ENCODE results near the gene NOL9. TPM values are rescaled to one million over a fixed set of nuclear protein-coding genes. Genes with fewer than 3 reads are reported as not detected.
A peak's percentile ranks its signal among the peaks of the same experiment; 100 is the strongest.

Gene NOL9
- total RNA-seq, 1 donor from 2014 or later: 34.5 TPM

- Mint-ChIP-seq H3K4me3 (ENCODE audit: unreplicated experiment) (peak overlapping the region; percentile 78), H3K36me3 (ENCODE audit: unreplicated experiment) (no peaks in the 10 kb centered on the region)
Observed at GRCh38 chr1:6491966-6492365, 62.3 kb downstream of the NOL9 start.

GRCh38 chr1:6491480-6491962 is 62.8 kb downstream of the NOL9 start, which contains the start of gene PLEKHG5:
Gene PLEKHG5 (minus strand): TSS chr1:6491667. CDS start chr1:6477571, 14,096 bp downstream.
- Mint-ChIP-seq H3K9me3 (ENCODE audit: unreplicated experiment) (peaks cover 1% of the 10 kb centered on the region), H3K36me3 (ENCODE audit: unreplicated experiment) (no peaks in the 10 kb centered on the region), H3K27me3 (ENCODE audit: unreplicated experiment) (no peaks in the 10 kb centered on the region), H3K4me1 (ENCODE audit: low read depth, unreplicated experiment) (peaks cover 18% of the 10 kb centered on the region), H3K27ac (ENCODE audit: unreplicated experiment) (no peak within 1 kb of the TSS), H3K4me3 (ENCODE audit: unreplicated experiment) (peak within 1 kb of the TSS; percentile 78)
- no peak for TF ChIP-seq CTCF (IDR thresholded peaks at IDR 0.05; ENCODE audit: partially characterized antibody, unreplicated experiment)
- DNase-seq: no peak

More at GRCh38 chr1:6491966-6492365, 62.3 kb downstream of the NOL9 start:
- Mint-ChIP-seq H3K4me1 (ENCODE audit: low read depth, unreplicated experiment) (peaks cover 17% of the 10 kb centered on the region), H3K9me3 (ENCODE audit: unreplicated experiment) (peaks cover 1% of the 10 kb centered on the region), H3K27me3 (ENCODE audit: unreplicated experiment) (no peaks in the 10 kb centered on the region), H3K27ac (ENCODE audit: unreplicated experiment) (no peak overlapping the region)
- TF ChIP-seq CTCF (IDR thresholded peaks at IDR 0.05; ENCODE audit: partially characterized antibody, unreplicated experiment): no peak
- DNase-seq: no peak

GRCh38 chr1:6491081-6491449 is 63.2 kb downstream of the NOL9 start:
- no peaks in the 10 kb centered on the region for H3K36me3 Mint-ChIP-seq (ENCODE audit: unreplicated experiment)
- DNase-seq: no peak

GRCh38 chr1:6490181-6491080 is 63.9 kb downstream of the NOL9 start:
- no peak overlapping the region for H3K27ac Mint-ChIP-seq (ENCODE audit: unreplicated experiment)

More at GRCh38 chr1:6491081-6491449, 63.2 kb downstream of the NOL9 start:
- no peak for TF ChIP-seq CTCF (IDR thresholded peaks at IDR 0.05; ENCODE audit: partially characterized antibody, unreplicated experiment)
- Mint-ChIP-seq H3K4me1 (ENCODE audit: low read depth, unreplicated experiment) (peaks cover 21% of the 10 kb centered on the region), H3K4me3 (ENCODE audit: unreplicated experiment) (peak overlapping the region; percentile 78), H3K9me3 (ENCODE audit: unreplicated experiment) (peaks cover 1% of the 10 kb centered on the region), H3K27ac (ENCODE audit: unreplicated experiment) (no peak overlapping the region), H3K27me3 (ENCODE audit: unreplicated experiment) (peaks cover 3% of the 10 kb centered on the region)

More at GRCh38 chr1:6490181-6491080, 63.9 kb downstream of the NOL9 start:
- Mint-ChIP-seq H3K4me1 (ENCODE audit: low read depth, unreplicated experiment) (peaks cover 16% of the 10 kb centered on the region), H3K9me3 (ENCODE audit: unreplicated experiment) (peaks cover 1% of the 10 kb centered on the region), H3K36me3 (ENCODE audit: unreplicated experiment) (no peaks in the 10 kb centered on the region), H3K27me3 (ENCODE audit: unreplicated experiment) (peaks cover 3% of the 10 kb centered on the region), H3K4me3 (ENCODE audit: unreplicated experiment) (peak overlapping the region; percentile 79)
- TF ChIP-seq CTCF (IDR thresholded peaks at IDR 0.05; ENCODE audit: partially characterized antibody, unreplicated experiment): peak; percentile 56
- peak; percentile 83 for DNase-seq

All from glutamatergic neuron (in vitro differentiated cells).